SJSA1 (cell line): ENCODE results near the gene SNRPB. TPM values are rescaled to one million over a fixed set of nuclear protein-coding genes. Genes with fewer than 3 reads are reported as not detected.
"Not testable (repeated sequence)": the region's sequence is repeated elsewhere in the genome, so short reads cannot be mapped to it uniquely, and the experiment has no call there.

Experiments
- DNase-seq, 2 experiments: peaks; one replicate each; pipeline ENCODE4 v3.0.0-alpha.2; 2015 to 2020; ENCODE audit warnings: low spot score in 2 of 2, low read depth in 1 of 2
- H3K27ac ChIP-seq: fragments of 250-450 bp; sonication (Bioruptor Pico); 2 replicates; pipeline ENCODE4 v1.5.1; 2020; ENCODE audit warnings: mild to moderate bottlenecking, moderate library complexity
- H3K27me3 ChIP-seq: fragments of 250-450 bp; sonication (Bioruptor Pico); replicated peaks from 2 replicates; pipeline ENCODE4 v1.5.1; 2020; ENCODE audit warnings: mild to moderate bottlenecking, moderate library complexity
- H3K36me3 ChIP-seq: fragments of 250-450 bp; sonication (Bioruptor Pico); 2 replicates; pipeline ENCODE4 v1.5.1; 2020; ENCODE audit warnings: mild to moderate bottlenecking
- H3K4me1 ChIP-seq: fragments of 250-450 bp; sonication (Bioruptor Pico); replicated peaks from 2 replicates; pipeline ENCODE4 v1.6.1; 2021; ENCODE audit warnings: mild to moderate bottlenecking
- H3K4me3 ChIP-seq: fragments of 250-450 bp; sonication (Bioruptor Pico); 2 replicates; pipeline ENCODE4 v1.5.1; 2020; ENCODE audit warnings: mild to moderate bottlenecking
- H3K9me3 ChIP-seq: fragments of 250-450 bp; sonication (Bioruptor Pico); replicated peaks from 2 replicates; pipeline ENCODE4 v1.5.1; 2020; ENCODE audit warnings: mild to moderate bottlenecking
- total RNA-seq: library from RNA; depleted of rRNA; stranded (reverse); fragments of >200 nt; shearing (Covaris generic); gene quantifications from 2 replicates; pipeline ENCODE4 v1.2.3, GENCODE V29; 2014; rRNA removed

Gene SNRPB
- 876 and 883 TPM in 2 replicates for total RNA-seq

DNA sequence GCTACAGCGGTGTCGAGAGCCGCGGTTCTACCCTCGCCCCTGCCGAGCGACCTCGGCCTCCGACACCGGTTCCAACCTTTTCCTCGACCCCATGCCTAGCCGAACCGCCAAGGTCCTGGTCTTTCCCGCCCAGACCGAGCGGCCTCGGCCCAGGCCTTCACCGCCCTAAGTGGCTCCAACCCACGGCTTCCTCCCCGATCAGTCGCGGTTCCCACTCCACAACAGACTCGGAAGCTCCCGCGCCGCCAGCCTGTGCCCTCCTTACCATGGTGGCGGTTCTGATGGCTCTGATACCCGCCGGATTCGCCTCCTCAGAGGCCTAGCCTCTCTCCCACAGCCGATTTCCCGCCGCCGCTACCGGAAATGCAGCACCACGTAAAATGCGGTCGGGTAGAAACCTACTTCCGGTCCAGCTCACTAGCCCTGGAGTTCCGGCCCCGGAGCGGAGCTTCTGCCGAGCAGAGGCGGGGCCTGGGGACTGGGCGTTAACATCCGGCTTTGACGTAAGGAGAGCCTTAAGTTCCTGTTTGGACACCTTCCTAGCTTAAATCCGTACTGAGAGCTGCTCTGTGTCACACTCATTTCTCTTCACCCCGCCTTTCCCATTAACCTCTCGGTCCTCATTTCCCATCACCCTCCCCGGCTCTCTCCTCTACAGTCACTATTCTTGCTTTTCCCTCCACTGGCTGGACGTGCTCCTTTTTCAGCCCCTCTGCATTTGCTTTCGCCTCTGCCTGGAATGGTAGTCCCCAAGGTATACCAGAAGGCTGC is at the start of gene SNRPB:
Gene SNRPB, minus strand, starts transcription at position 367 of the 771 bp plus-strand sequence. Its CDS starts 99 bp downstream, at position 268.
- Histone ChIP-seq H3K27ac (peak within 1 kb of the TSS; percentile 92), H3K9me3 (no peaks in the 10 kb centered on the region), H3K27me3 (no peaks in the 10 kb centered on the region), H3K36me3 (peaks cover 49% of the 10 kb centered on the region), H3K4me3 (peak within 1 kb of the TSS; percentile 71), H3K4me1 (peaks cover 19% of the 10 kb centered on the region)
- DNase-seq = peak; percentile 96 to 98

DNA sequence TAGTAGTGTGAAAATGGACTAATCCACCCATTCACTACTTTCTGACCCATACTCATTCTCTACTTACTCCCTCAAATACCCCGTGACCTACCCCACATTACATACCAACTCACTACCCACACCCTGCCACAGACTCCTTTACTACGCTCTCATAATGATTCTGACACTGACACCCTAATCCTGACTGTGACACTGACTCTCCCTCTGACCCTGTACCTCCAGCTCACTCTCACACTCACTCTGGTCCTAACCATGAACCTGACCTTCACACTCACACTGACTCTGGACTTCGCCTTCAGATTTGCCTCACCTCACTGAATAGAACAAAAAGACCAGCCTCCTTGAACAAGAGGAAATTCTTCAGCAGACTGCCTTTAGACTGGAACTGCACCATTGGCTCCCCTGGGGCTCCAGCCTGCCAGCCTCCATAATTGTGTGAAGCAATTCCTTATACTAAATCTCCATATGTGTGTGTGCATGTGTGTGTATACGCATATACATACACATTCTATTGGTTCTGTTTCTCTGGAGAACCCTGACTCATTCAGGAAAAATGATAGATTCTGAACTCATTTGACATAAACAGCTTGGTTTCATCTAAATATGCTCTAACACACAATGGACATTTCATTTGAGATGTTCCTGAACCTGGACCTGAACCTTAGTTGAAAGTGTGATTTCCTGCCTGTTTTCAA is 48.7 kb upstream of the SNRPB start:
- DNase-seq = no peak
- no peak overlapping the region for H3K27ac ChIP-seq
- H3K4me3 ChIP-seq = no peak overlapping the region

DNA sequence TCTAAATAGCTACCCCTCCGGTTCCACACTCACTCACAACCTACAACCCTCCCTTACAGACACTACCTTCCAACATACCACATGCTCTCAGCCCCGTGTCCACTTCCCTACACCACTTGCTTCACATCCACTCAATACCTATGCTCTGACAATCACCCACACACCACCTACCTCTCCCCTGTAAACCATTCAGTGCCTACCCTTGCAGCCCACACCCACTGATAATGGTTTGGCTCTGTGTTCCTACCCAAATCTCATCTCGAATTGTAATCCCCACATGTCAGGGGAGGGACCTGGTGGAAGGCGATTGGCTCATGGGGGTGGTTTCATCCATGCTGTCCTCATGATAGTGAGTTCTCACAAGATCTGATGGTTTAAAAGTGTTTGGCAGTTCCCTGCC is 48.0 kb upstream of the SNRPB start:
- Histone ChIP-seq H3K27me3 (no peaks in the 10 kb centered on the region), H3K4me1 (peaks cover 8% of the 10 kb centered on the region), H3K9me3 (no peaks in the 10 kb centered on the region), H3K36me3 (no peaks in the 10 kb centered on the region), H3K4me3 (no peak overlapping the region), H3K27ac (no peak overlapping the region)
- DNase-seq = no peak

More for the DNA sequence above, 48.7 kb upstream of the SNRPB start:
- Histone ChIP-seq H3K4me1 (peaks cover 12% of the 10 kb centered on the region), H3K9me3 (no peaks in the 10 kb centered on the region), H3K27me3 (no peaks in the 10 kb centered on the region), H3K36me3 (no peaks in the 10 kb centered on the region; the same call in 1 of the 2 replicates)

DNA sequence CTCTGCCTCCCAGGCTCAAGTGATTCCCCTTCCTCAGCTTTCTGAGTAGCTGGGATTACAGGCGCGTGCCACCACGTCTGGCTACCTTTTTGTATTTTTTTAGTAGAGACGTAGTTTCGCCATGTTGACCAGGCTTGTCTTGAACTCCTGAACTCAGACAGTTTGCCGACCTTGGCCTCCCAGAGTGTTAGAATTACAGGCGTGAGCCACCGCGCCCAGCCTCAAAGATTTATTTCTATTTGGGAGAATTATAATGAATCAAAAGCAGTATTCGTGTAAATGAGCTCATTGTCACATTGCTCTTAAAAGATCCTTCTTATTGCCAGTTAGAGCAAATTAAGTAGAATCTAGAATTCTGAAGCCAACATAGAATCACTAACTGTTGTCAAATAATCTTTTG is 47.5 kb upstream of the SNRPB start:
- H3K27ac ChIP-seq = no peak overlapping the region
- no peaks in the 10 kb centered on the region for H3K36me3 ChIP-seq
- DNase-seq = no peak
- H3K9me3 ChIP-seq = no peaks in the 10 kb centered on the region
- peaks cover 8% of the 10 kb centered on the region for H3K4me1 ChIP-seq
- no peak overlapping the region for H3K4me3 ChIP-seq
- no peaks in the 10 kb centered on the region for H3K27me3 ChIP-seq

DNA sequence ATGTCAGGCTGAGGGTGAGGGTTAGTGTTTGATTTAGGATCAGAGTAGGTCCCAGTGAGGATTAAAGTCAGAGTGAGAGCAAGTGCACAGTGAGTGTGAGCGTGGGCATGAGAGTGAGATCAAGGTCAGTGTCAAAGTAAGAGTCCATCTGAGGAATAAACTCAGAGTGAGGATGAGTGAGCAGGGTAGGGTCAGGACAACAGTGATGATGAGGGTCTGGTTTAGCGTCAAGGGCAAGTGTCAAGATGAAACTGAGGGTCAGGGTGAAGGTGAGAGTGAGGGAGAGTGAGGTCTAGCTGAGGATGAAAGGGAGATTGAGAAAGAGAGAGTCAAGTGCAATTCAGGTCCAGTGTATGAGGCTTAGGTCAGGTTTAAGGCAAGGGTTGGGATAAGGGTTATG is 45.8 kb upstream of the SNRPB start:
- Histone ChIP-seq H3K27ac (no peak overlapping the region), H3K4me3 (no peak overlapping the region), H3K4me1 (peaks cover 8% of the 10 kb centered on the region), H3K9me3 (no peaks in the 10 kb centered on the region), H3K36me3 (no peaks in the 10 kb centered on the region), H3K27me3 (no peaks in the 10 kb centered on the region)
- DNase-seq = no peak

DNA sequence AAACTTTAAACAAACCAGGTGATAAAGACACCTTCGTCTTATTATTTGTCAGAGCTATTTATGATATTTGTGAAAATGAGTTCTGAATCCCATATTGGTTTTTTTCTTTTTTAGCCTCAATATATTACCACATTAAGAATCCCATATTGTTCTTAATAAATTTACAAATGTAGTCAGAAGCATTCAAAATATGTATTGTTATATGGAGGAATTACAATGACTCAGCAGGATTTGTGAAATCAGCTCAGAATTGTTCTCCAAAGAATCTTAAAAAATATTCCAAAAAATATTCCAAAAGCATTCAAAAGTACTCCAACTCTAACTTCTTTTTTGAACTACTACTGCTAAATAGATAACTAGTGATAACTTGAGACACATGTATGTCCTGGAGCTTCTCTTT is 44.6 kb upstream of the SNRPB start:
- peaks cover 8% of the 10 kb centered on the region for H3K4me1 ChIP-seq
- H3K27me3 ChIP-seq = no peaks in the 10 kb centered on the region
- no peak for DNase-seq
- H3K36me3 ChIP-seq = no peaks in the 10 kb centered on the region
- H3K4me3 ChIP-seq = no peak overlapping the region
- H3K9me3 ChIP-seq = no peaks in the 10 kb centered on the region
- no peak overlapping the region for H3K27ac ChIP-seq

DNA sequence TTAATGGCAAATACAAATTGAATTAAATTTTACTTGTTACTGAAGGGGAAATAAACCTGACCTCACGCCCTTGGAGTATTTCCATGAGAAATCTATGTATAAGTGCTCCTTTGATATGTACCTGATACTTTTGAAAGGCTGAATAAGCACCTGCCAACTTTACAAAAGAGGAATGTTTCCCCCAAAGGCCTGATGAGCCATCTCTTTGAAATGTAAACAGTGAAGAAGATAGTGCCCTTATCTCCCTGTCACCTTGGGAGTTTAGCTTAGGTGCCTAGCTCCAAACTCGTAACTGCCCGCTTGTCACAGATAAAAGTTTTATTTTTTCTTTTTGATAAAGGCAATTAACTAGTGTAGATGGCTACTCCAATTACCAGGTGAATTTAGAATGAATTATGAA is 39.2 kb upstream of the SNRPB start:
- Histone ChIP-seq H3K36me3 (no peaks in the 10 kb centered on the region), H3K9me3 (no peaks in the 10 kb centered on the region), H3K27me3 (no peaks in the 10 kb centered on the region), H3K4me3 (no peak overlapping the region), H3K27ac (no peak overlapping the region), H3K4me1 (peaks cover 17% of the 10 kb centered on the region)
- DNase-seq = no peak

DNA sequence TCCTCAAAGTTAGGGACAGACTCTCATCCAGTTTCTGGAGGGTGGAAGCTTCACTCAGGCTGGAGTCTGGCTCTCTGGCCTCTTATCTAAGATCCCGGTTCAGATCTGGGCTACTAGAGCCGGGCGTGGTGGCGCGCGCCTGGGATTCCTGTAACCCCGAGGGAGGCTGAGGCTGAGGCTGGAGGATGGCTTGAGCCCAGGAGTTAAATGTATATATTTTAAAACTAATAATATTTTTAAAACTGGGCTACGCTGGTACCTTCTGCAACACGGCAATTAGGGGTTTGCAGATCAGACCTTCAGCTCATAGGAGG is 38.8 kb upstream of the SNRPB start:
- Histone ChIP-seq H3K9me3 (no peaks in the 10 kb centered on the region), H3K27ac (peak overlapping the region; percentile 82; the same call in 1 of the 2 replicates)
- DNase-seq = no peak

DNA sequence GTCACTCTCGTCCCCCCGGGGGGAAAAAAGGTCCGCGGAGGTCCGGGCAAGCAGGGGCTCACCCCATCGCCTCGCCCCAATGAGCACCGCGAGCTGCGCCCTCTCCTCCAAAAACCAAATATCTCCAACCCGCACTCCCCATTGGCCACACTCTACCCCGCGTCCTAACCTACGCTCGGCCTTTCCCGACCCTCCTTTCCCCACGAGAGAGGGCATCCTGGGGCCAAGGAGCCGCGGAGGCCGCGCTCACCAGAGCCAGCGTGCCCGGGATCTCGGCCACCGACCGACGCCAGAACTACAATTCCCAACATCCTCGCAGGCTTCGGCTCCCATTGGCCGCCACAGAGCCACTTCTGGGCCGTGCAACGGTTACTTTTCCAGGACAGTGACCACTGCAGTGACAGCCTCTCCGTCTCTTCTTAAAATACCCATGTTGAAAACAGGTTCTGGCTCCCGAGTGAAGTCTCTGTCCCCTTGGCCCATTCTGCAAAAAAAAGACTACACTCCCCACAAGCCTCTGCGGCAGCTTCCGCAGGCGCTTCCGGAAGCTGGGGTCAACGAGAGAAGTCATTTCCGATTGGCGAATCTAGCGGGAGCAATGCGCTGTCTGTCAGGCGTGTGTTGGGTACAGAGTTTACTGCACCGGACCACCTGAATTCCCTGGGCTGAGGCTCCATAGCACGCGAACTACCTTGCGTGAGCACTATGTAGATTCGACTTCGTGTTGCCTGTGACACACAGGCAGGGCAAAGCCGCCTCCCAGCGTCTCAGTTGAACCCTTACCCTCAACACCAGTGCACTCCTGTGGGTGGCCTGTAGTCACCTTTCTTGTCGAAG is 38.3 kb upstream of the SNRPB start, which contains the start of gene ZNF343:
Gene ZNF343, minus strand, starts transcription at position 285 of the 837 bp plus-strand sequence. CDS start 15,020 bp downstream, outside the sequence.
- Histone ChIP-seq H3K4me1 (peaks cover 17% of the 10 kb centered on the region), H3K36me3 (no peaks in the 10 kb centered on the region), H3K4me3 (peak within 1 kb of the TSS; percentile 65), H3K27me3 (no peaks in the 10 kb centered on the region), H3K9me3 (no peaks in the 10 kb centered on the region), H3K27ac (peak within 1 kb of the TSS; percentile 82)
- DNase-seq = peak; percentile 76 to 93

More for the DNA sequence above, 38.8 kb upstream of the SNRPB start:
- peak overlapping the region; percentile 65 for H3K4me3 ChIP-seq
- peaks cover 17% of the 10 kb centered on the region for H3K4me1 ChIP-seq
- H3K36me3 ChIP-seq = no peaks in the 10 kb centered on the region
- H3K27me3 ChIP-seq = no peaks in the 10 kb centered on the region

DNA sequence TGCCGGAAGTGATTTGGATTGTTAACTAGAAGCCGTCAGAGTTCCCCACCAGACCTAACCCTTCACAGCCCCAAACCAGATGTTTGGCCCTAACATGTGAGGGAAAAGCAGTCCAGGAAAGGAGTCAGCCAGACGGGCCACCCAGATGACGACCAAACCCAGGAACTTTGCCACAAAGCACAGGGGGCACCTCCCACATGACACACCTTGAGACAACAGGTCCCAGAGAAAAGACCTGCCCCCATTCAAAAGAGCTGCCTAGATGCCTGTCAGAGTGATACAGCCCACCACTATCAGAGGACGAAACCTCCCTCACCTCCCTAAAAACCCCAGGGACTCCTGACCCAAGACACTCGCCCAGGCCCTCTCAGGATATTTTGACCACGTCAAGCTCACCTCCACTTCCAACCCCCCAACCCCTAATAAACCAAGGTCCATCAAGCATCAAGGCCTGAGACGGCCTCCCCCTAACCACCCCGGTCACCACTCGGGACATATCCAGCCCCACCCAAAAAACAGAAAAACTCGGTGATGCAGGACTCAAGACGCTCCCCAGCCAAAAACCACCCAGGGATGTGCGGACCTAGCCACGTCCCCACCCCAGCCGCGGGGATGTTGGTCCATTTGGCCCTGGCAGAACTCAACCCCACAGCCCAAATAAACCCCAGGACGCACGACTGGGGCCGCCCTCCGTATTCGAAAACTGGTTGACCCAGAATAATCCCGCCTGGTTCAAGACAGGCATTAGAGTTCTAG is 37.5 kb upstream of the SNRPB start:
- Histone ChIP-seq H3K27me3 (no peaks in the 10 kb centered on the region), H3K36me3 (no peaks in the 10 kb centered on the region), H3K4me3 (peak overlapping the region; percentile 65), H3K4me1 (peaks cover 17% of the 10 kb centered on the region), H3K9me3 (no peaks in the 10 kb centered on the region), H3K27ac (peak overlapping the region; percentile 82)
- DNase-seq = no peak

DNA sequence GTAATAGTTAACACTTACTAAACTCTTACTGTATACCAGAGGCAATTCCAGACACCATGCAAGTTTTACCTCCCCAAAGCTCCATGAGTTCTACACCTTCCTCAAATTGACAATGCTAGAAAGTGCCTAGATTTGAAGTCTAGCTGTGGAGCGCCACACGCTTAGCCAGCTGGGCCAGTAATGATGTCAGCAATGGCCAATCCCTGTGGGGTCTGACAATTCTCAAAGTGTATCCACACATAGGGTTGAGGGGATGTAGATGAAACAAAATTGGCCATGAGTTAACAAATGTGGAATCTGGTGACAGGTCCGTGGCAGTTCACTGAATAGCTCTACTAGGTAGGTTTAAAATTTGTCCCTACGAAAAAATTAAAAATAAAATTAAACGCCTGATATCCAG is 36.9 kb upstream of the SNRPB start:
- Histone ChIP-seq H3K27ac (no peak overlapping the region), H3K4me1 (peaks cover 17% of the 10 kb centered on the region), H3K36me3 (no peaks in the 10 kb centered on the region), H3K9me3 (no peaks in the 10 kb centered on the region), H3K4me3 (peak overlapping the region; percentile 65), H3K27me3 (no peaks in the 10 kb centered on the region)
- DNase-seq = no peak

DNA sequence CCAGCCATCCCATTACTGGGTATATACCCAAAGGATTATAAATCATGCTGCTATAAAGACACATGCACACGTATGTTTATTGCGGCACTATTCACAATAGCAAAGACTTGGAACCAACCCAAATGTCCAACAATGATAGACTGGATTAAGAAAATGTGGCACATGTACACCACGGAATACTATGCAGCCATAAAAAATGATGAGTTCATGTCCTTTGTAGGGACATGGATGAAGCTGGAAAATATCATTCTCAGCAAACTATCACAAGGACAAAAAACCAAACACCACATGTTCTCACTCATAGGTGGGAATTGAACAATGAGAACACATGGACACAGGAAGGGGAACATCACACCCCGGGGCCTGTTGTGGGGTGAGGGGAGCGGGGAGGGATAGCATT is 35.8 kb upstream of the SNRPB start:
- not testable (repeated sequence) for H3K27me3 ChIP-seq

DNA sequence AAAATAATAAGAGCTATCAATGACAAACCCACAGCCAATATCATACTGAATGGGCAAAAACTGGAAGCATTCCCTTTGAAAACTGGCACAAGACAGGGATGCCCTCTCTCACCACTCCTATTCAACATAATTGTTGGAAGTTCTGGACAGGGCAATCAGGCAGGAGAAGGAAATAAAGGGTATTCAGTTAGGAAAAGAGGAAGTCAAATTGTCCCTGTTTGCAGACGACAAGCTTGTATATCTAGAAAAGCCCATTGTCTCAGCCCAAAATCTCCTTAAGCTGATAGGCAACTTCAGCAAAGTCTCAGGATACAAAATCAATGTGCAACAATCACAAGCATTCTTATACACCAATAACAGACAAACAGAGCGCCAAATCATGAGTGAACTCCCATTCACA is 34.2 kb upstream of the SNRPB start:
- not testable (repeated sequence) for DNase-seq, H3K4me3 ChIP-seq, H3K36me3 ChIP-seq, H3K27me3 ChIP-seq, H3K9me3 ChIP-seq, H3K27ac ChIP-seq
- H3K4me1 ChIP-seq = peaks cover 17% of the 10 kb centered on the region

More for the DNA sequence above, 35.8 kb upstream of the SNRPB start:
- H3K36me3 ChIP-seq, H3K27ac ChIP-seq, DNase-seq, H3K9me3 ChIP-seq, H3K4me3 ChIP-seq: not testable (repeated sequence)
- H3K4me1 ChIP-seq = peaks cover 17% of the 10 kb centered on the region
